ENCODE results near the gene CHD9.

CHD9 gene

GRCh38 chr16:53129281-53130158 lies 74.7 kb downstream of the CHD9 start:
- peak in 5 of 51 donors; percentile 33 to 64 (median 44) for DNase-seq

- peak; percentile 62 to 99 (median 97) for DNase-seq
Observed at GRCh38 chr16:53130159-53131049, 75.6 kb downstream of the CHD9 start.

GRCh38 chr16:53131050-53131362 lies 76.2 kb downstream of the CHD9 start:
- no peak for DNase-seq

GRCh38 chr16:53131363-53132071 lies 76.7 kb downstream of the CHD9 start:
- DNase-seq: peak in 41 of 51 donors; percentile 5 to 59 (median 33)

- DNase-seq: no peak
Observed at GRCh38 chr16:53132406-53132805, 77.6 kb downstream of the CHD9 start.

- DNase-seq: no peak
Observed at GRCh38 chr16:53135329-53135728, 80.5 kb downstream of the CHD9 start.

GRCh38 chr16:53142823-53143568 lies 88.2 kb downstream of the CHD9 start:
- no peak for DNase-seq

- DNase-seq: no peak
Observed at GRCh38 chr16:53147500-53148065, 92.8 kb downstream of the CHD9 start.

GRCh38 chr16:53150769-53151168 lies 96.0 kb downstream of the CHD9 start:
- DNase-seq: no peak

- no peak for DNase-seq
Observed at GRCh38 chr16:53152329-53152728, 97.5 kb downstream of the CHD9 start.

GRCh38 chr16:53153130-53153529 lies 98.3 kb downstream of the CHD9 start:
- no peak for DNase-seq

- DNase-seq: no peak
Observed at GRCh38 chr16:53154513-53154912, 99.7 kb downstream of the CHD9 start.

- peak in 1 of 51 donors; percentile 14 for DNase-seq
Observed at GRCh38 chr16:53156516-53156915, 101.7 kb downstream of the CHD9 start.

- peak in 3 of 51 donors; percentile 2 to 30 (median 12) for DNase-seq
Observed at GRCh38 chr16:53159781-53160436, 105.1 kb downstream of the CHD9 start.

- DNase-seq: no peak
Observed at GRCh38 chr16:53166099-53166498, 111.3 kb downstream of the CHD9 start.

- DNase-seq: no peak
Observed at GRCh38 chr16:53168744-53169143, 114.0 kb downstream of the CHD9 start.

GRCh38 chr16:53172517-53172916 lies 117.7 kb downstream of the CHD9 start:
- DNase-seq: no peak

GRCh38 chr16:53175118-53175517 lies 120.3 kb downstream of the CHD9 start:
- no peak for DNase-seq

- no peak for DNase-seq
Observed at GRCh38 chr16:53176434-53176833, 121.6 kb downstream of the CHD9 start.

GRCh38 chr16:53183442-53183841 lies 128.7 kb downstream of the CHD9 start:
- no peak for DNase-seq

All from hypothalamus (tissue), 51 donors.